ENCODE results near the gene NEAT1.

- TF ChIP-seq, protein P1, sequence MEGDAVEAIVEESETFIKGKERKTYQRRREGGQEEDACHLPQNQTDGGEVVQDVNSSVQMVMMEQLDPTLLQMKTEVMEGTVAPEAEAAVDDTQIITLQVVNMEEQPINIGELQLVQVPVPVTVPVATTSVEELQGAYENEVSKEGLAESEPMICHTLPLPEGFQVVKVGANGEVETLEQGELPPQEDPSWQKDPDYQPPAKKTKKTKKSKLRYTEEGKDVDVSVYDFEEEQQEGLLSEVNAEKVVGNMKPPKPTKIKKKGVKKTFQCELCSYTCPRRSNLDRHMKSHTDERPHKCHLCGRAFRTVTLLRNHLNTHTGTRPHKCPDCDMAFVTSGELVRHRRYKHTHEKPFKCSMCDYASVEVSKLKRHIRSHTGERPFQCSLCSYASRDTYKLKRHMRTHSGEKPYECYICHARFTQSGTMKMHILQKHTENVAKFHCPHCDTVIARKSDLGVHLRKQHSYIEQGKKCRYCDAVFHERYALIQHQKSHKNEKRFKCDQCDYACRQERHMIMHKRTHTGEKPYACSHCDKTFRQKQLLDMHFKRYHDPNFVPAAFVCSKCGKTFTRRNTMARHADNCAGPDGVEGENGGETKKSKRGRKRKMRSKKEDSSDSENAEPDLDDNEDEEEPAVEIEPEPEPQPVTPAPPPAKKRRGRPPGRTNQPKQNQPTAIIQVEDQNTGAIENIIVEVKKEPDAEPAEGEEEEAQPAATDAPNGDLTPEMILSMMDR (IDR thresholded peaks at IDR 0.05) = no peak
- TF ChIP-seq POLR2A (IDR thresholded peaks at IDR 0.05) = peak in 1 of 2 donors; percentile 38
These were observed 15.0 kb downstream of the NEAT1 start for GRCh38 chr11:65437436-65438227.

Data from thyroid gland (tissue), 4 donors.